BE2C (cell line): ENCODE results near the gene BTG3.

ENCODE experiments used
- DNase-seq: peaks from one replicate; pipeline ENCODE4 v3.0.0-alpha.2; 2020
- H3K27me3 ChIP-seq: fragments of 250-450 bp; sonication (Bioruptor Pico); 2 replicates; pipeline ENCODE4 v1.5.1; 2020; ENCODE audit warnings: mild to moderate bottlenecking
- H3K36me3 ChIP-seq: fragments of 250-450 bp; sonication (Bioruptor Pico); 2 replicates; pipeline ENCODE4 v1.5.1; 2020; ENCODE audit warnings: mild to moderate bottlenecking
- H3K4me1 ChIP-seq: fragments of 250-450 bp; sonication (Bioruptor Pico); 2 replicates; pipeline ENCODE4 v1.5.1; 2020
- H3K4me3 ChIP-seq: 2 replicates; pipeline ENCODE4 v1.5.1; 2011; ENCODE audit warnings: low read depth, low read length
- H3K9me3 ChIP-seq: fragments of 250-450 bp; sonication (Bioruptor Pico); 2 replicates; pipeline ENCODE4 v1.5.1; 2020
- CTCF ChIP-seq: IDR thresholded peaks from 2 replicates; pipeline ENCODE4 v1.5.1; 2012; ENCODE audit warnings: mild to moderate bottlenecking, low read depth, low read length

BTG3 gene

DNA sequence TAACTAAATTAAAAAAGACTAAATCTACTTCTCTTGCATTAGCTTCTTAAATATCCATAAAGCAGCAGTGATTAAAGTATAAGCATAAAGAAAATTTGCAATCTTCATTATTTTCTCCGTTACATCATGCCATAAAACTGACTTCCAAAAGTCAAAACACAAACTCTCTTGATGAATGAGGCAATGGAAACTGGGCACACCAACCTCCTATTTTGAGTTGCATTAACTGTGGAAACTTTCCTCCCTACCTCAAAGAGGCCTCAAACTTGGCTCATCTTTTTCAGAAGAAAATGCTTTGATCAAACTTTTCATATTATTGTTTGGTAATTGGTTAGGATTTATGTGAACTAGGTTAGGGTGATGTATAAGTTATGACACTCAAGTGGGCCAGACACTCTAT is 4.1 kb upstream of the BTG3 start:
- no peak overlapping the region for H3K4me3 ChIP-seq
- TF ChIP-seq CTCF, result no peak

DNA sequence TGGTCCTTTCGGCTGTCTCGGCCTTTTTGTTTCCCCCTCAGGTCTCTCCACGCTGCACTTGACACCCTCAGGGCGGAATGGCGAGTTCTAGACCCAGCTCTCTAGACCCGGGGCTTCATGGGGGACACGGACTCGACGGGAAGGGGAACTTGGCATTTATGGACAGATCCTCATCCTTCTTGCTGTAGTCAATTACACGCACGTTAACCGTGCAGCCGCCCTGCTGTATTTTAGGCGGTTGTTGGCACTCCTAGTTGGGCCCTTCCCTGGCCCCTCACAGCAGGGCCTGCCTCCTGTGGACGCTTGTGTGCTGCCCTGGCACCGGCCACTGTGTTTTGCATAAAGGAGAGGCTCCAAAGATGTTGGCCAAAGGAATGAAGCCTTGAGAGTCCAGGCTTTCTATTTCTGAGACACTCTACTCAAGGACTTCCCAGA is 558 bp upstream of the BTG3 start:
- no peak for DNase-seq
- Histone ChIP-seq H3K9me3 (no peaks in the 10 kb centered on the region; the same call in 1 of the 2 replicates), H3K4me1 (no peaks in the 10 kb centered on the region), H3K4me3 (peak overlapping the region; percentile 23; the same call in 1 of the 2 replicates), H3K36me3 (peaks cover 6% of the 10 kb centered on the region), H3K27me3 (no peaks in the 10 kb centered on the region)
- TF ChIP-seq CTCF, result no peak

More for the DNA sequence above, 4.1 kb upstream of the BTG3 start:
- no peaks in the 10 kb centered on the region for H3K4me1 ChIP-seq
- no peaks in the 10 kb centered on the region for H3K27me3 ChIP-seq
- DNase-seq, result no peak
- no peaks in the 10 kb centered on the region; the same call in 1 of the 2 replicates for H3K36me3 ChIP-seq
- H3K9me3 ChIP-seq, result no peaks in the 10 kb centered on the region

DNA sequence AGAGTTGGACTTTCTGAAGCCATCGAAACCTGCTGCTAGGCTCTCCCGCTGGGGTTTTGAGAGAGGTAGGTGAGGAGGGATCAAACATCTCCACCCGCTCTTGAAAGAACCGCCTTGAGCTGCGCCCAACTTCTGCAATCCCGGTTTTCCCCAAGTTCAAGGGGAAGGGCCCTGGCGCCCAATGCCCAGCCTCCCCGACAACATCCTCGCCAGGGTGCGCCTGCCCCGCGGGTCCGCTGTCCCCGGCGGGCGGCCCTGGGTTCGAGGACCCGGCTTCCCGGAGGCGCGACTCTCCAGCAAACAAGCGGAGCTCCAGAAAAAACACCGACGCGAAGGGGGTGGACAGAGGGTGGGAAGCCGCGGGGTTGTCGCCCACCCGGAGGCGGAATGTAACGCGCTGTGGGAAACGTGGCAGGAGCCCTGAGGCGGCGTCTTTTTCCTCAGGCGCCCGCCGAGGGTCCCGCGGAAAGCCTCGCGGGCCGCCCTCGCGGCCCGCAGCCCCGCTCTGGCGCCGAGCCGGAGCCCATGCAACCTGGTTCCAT is 607 bp downstream of the BTG3 start:
- peak overlapping the region; percentile 98 for H3K4me3 ChIP-seq
- H3K9me3 ChIP-seq, result no peaks in the 10 kb centered on the region; the same call in 1 of the 2 replicates
- peak; percentile 39 for DNase-seq
- H3K4me1 ChIP-seq, result no peaks in the 10 kb centered on the region
- TF ChIP-seq CTCF, result no peak
- H3K36me3 ChIP-seq, result peaks cover 17% of the 10 kb centered on the region
- no peaks in the 10 kb centered on the region for H3K27me3 ChIP-seq

DNA sequence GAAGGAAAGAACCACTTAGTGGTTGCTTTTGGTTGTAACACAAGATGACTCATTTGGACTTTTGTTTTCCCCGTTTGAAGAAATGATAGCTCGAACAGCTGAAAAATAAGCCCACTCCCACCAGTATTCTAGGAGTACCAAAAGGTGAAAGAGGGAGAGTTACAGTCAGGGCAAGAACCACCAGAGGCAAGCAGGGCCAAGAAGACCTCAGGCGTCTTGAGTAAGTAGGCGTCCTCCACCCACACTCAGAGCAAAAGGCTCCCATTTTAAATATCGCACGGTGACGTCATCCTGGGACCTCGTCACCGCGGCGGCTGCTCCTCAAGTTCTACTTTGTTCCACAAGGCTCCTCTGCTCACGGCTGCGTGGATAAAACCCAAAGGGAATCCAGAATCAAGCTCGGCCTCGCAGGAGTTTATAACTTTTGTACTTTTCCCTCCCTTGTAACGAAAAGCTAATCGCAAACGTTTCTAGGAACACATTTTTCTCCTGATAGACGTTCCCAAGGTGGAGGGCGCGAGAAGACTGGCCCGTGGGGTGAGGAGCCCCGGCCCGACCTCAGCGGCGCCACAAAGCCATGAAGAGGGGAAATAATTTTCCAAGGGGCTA is 1.2 kb downstream of the BTG3 start:
- no peak for TF ChIP-seq CTCF
- DNase-seq, result peak; percentile 76
- H3K4me1 ChIP-seq, result no peaks in the 10 kb centered on the region

GRCh38 chr21:17610911-17611310 is 1.8 kb downstream of the BTG3 start:
- Histone ChIP-seq H3K27me3 (no peaks in the 10 kb centered on the region), H3K9me3 (no peaks in the 10 kb centered on the region; the same call in 1 of the 2 replicates), H3K4me3 (peak overlapping the region; percentile 98), H3K36me3 (peaks cover 26% of the 10 kb centered on the region), H3K4me1 (no peaks in the 10 kb centered on the region)
- no peak for TF ChIP-seq CTCF
- DNase-seq, result peak; percentile 17

More for the DNA sequence above, 1.2 kb downstream of the BTG3 start:
- Histone ChIP-seq H3K9me3 (no peaks in the 10 kb centered on the region; the same call in 1 of the 2 replicates), H3K36me3 (peaks cover 20% of the 10 kb centered on the region), H3K27me3 (no peaks in the 10 kb centered on the region), H3K4me3 (peak overlapping the region; percentile 98)

DNA sequence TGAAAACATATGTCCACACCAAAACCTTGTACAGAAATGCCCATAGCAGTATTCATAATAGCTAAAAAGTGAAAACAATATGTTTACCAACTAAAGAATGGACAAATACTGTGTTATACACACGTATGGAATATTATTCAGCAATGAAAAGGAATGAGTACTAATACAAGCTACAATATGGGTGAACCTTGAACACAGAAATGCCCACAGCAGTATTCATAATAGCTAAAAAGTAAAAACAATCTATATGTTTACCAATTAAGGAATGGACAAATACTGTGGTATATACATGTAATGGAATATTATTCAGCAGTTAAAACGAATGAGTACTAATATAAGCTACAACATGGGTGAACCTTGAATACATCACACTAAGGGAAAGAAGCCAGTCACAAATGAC is 3.0 kb downstream of the BTG3 start:
- no peaks in the 10 kb centered on the region; the same call in 1 of the 2 replicates for H3K9me3 ChIP-seq
- no peak for TF ChIP-seq CTCF
- no peaks in the 10 kb centered on the region for H3K27me3 ChIP-seq
- peaks cover 38% of the 10 kb centered on the region for H3K36me3 ChIP-seq
- H3K4me1 ChIP-seq, result no peaks in the 10 kb centered on the region
- DNase-seq, result no peak
- H3K4me3 ChIP-seq, result no peak overlapping the region
